Activated CD8-positive, alpha-beta memory T cell treated with anti-CD3 and anti-CD28 coated beads for 36 hours (primary cell): Measurements from ENCODE around the gene KCNQ1. TPM values are rescaled to one million over a fixed set of nuclear protein-coding genes. Genes with fewer than 3 reads are reported as not detected.

Source experiments
- CTCF ChIA-PET: fragments of 350-600 bp; sonication (Branson Sonifier 250); formaldehyde crosslinking; loops from one replicate; lab custom pipeline; 2021; ENCODE audit warnings: antibody characterized with exemption; lab: Charles Lee
- POLR2A ChIA-PET: fragments of 350-600 bp; sonication (Branson Sonifier 250); formaldehyde crosslinking; loops from one replicate; lab custom pipeline; 2021; ENCODE audit warnings: antibody characterized with exemption; lab: Charles Lee
- total RNA-seq, 2 experiments: library from RNA; stranded (reverse); gene quantifications; one replicate each; pipeline ENCODE4 v1.2.3, GENCODE V29; 2021

KCNQ1 gene
- total RNA-seq, 2 experiments from 2014 or later = 3.1 to 3.9 TPM

DNA sequence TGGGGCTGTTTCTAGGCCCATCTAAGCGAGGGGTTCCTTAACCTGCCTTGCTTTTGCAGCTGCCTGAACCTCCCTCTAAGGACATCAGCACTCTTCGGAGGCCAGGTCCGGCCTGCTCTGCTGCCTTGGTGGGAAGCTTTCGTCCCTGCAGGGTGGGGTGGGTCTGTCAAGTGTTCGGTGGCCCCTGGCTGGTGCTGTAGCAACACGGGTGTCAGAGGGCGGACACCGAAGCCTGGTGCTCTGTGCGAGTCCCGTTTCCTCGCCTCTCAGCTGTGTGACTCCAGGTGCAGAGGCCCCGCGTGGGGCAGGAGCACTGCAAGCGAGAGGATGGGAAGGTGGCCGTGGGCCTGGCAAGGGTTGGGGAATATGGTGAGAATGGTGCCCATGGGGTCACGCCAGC is 376.2 kb downstream of the KCNQ1 start:
- ChIA-PET POLR2A (no interaction called here), CTCF (no interaction called here)

GRCh38 chr11:2821891-2822290 is 377.1 kb downstream of the KCNQ1 start:
- CTCF ChIA-PET = no interaction called here
- POLR2A ChIA-PET = no interaction called here

DNA sequence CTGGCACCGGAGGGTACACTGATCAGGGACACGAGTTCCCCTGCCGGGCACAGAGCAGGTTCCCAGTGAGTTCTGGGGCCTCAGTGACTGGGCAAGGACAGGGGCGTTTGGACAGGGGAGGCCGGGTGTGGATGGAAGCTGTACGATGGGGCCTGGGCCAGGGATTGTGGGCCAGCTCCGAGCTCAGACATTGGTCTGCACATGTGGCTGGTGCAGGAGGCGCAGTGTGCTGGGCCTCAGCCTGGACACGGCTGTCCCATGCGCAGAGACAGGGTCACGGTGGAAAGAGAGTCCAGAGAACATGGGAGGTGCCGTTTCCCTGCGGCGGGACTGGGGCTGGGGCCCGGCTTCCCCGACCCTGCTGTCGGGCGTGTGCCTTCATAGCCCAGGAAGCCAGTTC is 380.0 kb downstream of the KCNQ1 start:
- CTCF ChIA-PET = no interaction called here
- POLR2A ChIA-PET = no interaction called here

GRCh38 chr11:2825261-2825888 is 380.6 kb downstream of the KCNQ1 start:
- CTCF ChIA-PET = no interaction called here
- POLR2A ChIA-PET = no interaction called here

- CTCF ChIA-PET = no interaction called here
- POLR2A ChIA-PET = no interaction called here
Observed at GRCh38 chr11:2825889-2826678, 381.3 kb downstream of the KCNQ1 start.

DNA sequence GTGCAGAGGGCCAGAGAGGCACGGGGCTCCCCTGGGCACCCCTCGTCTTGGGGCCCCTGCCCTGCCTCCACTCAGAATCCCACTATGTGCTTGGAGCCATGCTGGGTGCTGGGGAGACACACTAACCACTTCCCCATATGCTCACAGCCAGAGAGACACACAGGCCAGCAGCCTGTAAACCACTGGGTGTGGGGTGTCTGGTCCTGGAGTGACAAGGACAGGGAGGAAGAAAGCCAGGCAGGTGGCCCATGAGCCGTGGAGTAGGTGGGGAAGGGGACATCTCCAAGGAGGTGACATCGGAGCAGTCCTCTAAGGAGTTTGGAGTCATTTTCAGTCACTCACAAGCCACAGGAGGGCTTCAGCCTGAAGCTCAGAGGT is 381.9 kb downstream of the KCNQ1 start:
- ChIA-PET POLR2A (no interaction called here), CTCF (no interaction called here)

- CTCF ChIA-PET = no interaction called here
- POLR2A ChIA-PET = no interaction called here
Observed at GRCh38 chr11:2827256-2827655, 382.4 kb downstream of the KCNQ1 start.

- ChIA-PET POLR2A (no interaction called here), CTCF (no interaction called here)
Observed at GRCh38 chr11:2827792-2828191, 383.0 kb downstream of the KCNQ1 start.

DNA sequence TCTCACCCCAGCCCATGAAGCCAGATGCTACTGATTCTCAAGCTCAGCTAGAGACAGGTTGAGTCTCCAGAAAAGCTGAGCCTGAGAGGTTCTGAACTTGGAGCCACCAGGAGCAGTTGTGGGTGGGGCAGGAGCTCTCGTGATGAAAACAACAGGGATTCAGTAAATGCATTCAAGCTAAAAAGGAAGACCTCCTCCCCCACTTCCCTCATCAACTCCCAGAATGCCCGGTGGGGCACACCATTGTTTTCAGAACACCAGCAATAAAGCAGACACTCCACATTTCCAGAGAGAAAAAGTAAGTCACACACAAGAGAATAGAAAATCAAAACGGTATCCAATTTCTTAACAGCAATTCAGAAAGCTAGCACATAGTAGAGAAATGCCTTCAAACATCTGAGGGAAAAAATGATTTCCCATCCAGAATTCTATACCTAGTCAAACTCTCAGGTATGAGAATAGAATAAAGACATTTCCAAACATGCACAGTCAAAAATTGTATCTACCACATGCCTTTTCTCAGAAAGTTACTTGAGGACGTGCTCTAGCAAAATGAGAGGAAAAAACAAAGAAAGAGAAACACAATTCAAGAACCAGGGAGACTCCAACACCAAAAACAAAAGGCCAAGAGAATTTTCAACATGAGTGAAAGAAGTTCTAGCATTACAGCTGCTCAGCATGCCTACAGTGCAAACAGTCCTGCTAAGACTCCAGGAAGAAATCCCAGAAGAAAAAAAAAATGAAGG is 383.9 kb downstream of the KCNQ1 start:
- ChIA-PET POLR2A (no interaction called here), CTCF (no interaction called here)

DNA sequence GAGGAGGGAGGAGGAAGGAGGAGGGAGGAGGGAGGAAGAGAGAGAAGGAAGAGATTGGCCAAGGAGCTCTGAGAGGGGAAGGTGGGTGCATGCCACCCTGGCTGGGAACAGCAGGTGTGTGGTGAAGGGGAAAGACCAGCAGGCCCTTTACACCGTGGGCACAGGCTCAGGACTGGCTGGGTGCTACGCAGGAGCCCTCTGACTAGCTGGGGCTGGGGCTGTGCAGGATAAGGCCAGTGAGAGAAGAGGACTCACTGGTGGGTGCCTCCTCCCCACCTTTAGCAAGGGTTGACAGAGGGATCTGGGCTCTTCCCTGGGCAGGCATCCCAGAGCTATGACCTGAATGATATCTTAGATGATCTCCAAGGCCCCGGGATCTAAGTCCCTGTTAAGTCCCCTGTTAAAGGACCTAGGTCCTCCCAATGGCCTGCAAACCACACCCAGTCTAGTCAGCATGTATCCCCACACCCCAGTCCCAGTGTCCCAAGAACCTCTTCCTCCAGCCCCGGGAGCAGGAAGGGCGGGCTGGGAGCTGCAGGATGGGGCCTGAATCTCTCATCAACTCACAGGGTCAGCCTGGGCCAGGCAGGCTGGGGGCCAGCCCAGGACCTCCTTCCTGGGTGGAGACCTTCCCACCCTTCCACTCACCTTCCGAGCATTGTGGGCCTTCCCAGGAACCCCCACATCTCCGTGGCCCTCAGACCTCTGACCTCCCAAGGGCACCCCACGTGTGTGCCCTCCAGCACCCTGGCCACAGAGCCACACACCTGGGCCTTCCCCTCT is 385.4 kb downstream of the KCNQ1 start:
- ChIA-PET CTCF (no interaction called here), POLR2A (no interaction called here)

- POLR2A ChIA-PET = no interaction called here
- CTCF ChIA-PET = no interaction called here
Observed at GRCh38 chr11:2830886-2831285, 386.1 kb downstream of the KCNQ1 start.

GRCh38 chr11:2831781-2832532 is 387.1 kb downstream of the KCNQ1 start:
- ChIA-PET CTCF (no interaction called here), POLR2A (no interaction called here)

DNA sequence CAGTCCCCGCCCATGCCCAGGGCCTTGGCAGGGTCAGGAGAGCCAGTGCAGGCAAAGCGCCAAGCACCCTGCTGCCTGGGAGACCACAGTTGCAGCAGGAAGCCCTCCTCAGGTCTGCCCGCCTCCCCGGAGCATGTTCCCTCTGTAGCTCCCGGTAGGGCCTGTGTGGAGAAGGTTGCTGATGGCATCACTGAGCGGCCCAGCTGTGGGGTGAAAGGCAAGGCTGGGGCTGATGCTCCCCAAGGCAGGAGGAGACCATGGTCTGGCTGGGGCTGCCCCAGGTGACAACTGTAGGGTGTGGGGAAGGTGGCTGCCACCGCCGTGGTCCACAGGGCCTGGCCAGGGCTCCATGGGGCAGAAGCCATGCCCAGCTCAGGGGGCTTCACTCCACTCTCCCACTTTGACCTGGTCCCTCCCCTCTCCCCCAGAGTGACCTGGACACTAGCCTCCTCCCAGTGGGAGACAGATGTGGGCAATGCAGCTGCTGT is 387.8 kb downstream of the KCNQ1 start:
- POLR2A ChIA-PET = no interaction called here
- CTCF ChIA-PET = no interaction called here

- ChIA-PET CTCF (no interaction called here), POLR2A (no interaction called here)
Observed at GRCh38 chr11:2833051-2833715, 388.4 kb downstream of the KCNQ1 start.

- ChIA-PET CTCF (no interaction called here), POLR2A (no interaction called here)
Observed at GRCh38 chr11:2833716-2834502, 389.1 kb downstream of the KCNQ1 start.

DNA sequence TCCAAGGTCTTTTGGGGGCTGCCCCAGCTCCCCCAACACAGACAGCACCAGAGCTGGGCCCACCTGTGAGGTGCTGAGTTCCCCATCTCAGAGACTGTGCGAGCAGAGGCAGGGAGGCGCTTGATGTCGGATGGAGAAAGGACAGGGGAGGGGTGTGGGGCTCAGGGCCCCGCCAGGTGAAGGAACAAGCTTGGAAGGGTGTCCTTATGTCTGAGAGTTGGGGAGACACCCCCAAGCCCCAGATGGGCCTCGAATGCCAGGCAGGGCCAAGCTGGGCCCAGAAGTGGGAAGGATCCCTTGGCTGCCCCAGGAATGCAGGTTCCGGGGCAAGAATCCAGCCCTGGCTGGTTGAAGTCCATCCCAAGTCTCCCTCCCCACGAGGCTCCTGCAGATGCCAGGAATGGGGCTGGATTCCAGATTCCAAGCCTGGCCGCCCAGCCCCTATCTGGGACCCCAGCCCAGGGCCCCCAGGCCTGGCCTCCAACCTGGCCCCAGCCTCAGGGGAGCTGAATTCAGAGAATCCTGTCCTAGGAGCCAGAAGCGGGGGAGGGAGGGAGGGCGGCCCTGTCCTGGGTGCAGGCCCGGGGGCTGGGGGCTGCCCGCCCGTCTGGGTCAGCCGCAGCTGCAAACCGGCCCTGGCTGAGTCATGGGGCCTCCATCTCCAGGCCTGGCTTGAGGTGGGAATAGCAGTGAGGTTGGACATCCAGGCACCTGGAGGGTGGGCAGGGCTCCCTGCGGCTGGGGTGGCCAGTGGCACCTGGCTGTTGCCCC is 389.9 kb downstream of the KCNQ1 start:
- ChIA-PET POLR2A (no interaction called here), CTCF (no interaction called here)

GRCh38 chr11:2835296-2835695 is 390.5 kb downstream of the KCNQ1 start:
- POLR2A ChIA-PET = no interaction called here
- CTCF ChIA-PET = no interaction called here
